EL (cell line): ENCODE measurements around the gene CENPP.

Source experiments
- DNase-seq: peaks from one replicate; pipeline ENCODE4 v3.0.0-alpha.2; 2016

Gene CENPP

DNA sequence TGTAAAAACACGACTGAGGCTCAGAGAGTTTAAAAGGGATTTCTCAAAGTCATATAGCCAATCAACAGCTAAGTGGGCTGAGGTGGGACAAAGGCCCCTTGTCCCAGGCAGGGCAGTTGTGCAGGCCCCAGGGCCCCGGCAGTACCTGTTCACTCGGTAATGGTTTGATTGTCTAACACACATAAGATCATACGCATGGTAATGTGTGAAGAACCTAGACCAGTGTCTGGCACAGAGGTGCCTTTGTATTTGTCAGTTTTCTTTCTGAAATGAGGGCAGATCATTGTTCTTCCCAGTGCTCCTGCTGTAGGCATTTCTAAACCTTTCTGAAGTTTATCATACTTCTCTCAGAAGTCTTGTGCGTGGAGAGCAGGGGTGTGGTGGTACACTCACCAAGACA is 277.3 kb downstream of the CENPP start:
- no peak for DNase-seq

DNA sequence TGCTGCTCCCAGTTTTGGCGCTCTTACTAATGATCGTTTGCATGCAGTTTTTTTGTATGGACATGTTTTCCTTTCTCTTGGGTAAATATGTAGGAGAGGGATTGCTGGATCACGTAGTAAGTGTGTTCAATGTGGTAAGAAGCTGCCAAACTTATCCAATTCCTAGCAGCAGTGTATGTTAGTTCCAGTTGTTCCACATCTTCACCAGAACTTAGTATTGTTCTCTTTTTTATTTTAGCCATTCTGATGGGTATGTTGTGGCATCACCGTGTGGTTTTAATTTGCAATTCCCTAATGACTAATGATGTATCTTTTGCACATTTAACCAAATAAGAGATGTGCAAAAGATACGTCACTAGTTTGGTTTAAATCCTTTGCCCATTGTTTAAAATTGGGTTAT is 278.2 kb downstream of the CENPP start:
- no peak for DNase-seq

DNA sequence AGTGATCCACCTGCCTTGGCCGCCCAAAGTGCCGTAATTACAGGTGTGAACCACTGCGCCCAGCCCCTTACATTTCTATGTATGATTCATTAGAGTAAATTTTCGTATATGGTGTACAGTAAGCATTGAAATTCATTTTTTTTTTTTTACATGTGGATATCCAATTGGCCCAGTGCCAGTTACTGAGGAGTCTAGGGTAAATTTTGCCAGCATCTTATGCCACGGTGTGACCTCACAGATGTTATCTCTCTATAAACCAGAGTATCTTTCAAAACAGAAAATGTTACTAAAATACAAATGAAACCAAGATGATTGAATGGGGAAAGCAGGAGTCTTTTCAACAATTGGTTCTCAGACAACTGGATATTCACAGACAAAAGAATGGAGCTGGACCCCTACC is 279.5 kb downstream of the CENPP start:
- DNase-seq: no peak

DNA sequence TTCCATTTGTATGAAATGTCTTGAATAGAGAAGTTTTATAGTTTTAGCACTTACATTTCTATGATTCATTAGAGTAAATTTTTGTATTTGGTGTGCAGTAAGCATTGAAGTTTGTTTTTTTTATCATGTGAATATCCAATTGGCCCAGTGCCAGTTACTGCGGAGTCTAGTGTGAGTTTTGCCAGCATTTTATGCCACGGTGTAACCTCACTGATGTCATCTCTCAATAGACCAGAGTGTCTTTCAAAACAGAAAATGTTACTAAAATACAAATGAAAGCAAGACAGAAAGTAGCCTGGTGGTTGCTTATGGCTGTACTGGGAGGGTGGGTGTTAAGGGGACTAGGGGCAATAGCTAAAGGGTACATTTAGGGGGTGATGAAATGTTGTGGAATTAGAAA is 281.3 kb downstream of the CENPP start:
- peak; percentile 77 for DNase-seq

DNA sequence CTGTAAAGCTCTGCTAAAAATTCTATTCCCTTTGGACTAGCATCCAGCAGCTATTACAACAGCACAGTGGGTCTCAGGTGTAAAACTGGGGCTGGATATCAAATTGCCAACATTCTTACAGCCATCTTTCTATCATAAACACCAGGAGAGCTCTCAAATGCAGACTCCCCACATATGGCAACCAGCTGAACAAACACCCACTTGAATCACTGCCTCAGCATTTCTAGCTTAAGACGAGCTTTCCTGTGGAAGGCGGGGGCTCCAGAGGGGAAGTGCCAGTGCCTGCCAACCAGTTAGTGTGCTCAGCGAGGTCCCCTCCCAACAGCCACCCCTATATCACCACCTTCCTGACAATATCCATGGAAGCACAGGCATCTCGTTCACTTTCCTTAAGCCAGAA is 282.0 kb downstream of the CENPP start:
- DNase-seq: peak; percentile 92

DNA sequence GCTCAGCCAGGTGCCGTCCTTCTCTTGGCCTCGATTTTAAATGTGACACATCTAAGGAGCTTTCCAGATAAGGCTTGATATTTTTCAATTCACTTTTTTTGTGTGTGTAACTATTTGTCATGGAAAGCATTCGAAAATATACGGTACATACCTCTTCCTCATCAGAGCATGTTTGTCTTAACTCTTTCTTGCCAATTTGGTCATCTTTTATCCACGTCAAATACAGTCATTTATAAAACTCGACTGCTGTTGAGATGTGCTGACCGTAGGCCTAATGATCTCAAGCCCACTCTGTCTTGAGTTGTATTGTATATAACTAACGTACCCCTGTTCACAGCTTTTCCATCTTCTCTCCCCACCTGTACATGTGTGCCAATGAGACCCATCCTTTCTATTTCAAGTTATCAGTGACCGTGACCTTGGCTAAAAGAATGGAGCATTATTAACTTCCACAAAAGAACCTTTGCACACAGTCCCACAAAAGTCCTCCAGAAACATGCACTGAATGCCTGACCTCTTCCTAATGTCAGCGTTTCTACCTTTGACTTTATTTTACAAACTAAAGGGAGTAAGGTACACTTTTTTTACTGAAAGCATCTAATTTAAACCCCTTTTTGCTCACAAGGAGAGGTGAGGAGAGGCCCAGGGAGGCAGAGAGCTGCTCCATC is 282.6 kb downstream of the CENPP start:
- no peak for DNase-seq

DNA sequence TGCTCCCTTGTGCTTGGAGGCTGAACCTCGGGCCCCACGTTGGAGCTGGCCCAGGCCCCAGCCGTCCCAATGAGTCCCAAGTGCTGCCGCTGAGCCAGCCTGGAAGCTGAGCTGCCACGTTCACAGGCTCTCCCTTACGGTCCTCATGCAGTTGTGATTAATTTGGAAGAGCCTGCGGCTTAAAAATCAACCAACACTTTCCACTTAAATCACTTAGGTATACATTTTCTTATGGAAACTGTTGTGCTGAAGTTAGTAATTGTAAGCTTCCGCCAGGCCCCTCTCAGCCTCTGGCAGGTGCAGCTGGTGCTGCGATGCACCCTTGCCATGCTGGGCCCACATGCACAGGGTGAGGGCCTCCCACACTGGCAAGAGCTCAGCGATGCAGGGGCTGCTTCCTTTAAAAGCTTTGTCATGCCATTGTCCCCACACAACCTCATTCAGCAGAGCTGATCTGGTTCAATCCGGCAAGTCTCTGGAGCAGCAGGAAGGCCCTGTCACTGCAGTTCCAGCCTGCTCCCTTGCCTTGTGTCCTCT is 283.2 kb downstream of the CENPP start:
- peak; percentile 13 for DNase-seq

DNA sequence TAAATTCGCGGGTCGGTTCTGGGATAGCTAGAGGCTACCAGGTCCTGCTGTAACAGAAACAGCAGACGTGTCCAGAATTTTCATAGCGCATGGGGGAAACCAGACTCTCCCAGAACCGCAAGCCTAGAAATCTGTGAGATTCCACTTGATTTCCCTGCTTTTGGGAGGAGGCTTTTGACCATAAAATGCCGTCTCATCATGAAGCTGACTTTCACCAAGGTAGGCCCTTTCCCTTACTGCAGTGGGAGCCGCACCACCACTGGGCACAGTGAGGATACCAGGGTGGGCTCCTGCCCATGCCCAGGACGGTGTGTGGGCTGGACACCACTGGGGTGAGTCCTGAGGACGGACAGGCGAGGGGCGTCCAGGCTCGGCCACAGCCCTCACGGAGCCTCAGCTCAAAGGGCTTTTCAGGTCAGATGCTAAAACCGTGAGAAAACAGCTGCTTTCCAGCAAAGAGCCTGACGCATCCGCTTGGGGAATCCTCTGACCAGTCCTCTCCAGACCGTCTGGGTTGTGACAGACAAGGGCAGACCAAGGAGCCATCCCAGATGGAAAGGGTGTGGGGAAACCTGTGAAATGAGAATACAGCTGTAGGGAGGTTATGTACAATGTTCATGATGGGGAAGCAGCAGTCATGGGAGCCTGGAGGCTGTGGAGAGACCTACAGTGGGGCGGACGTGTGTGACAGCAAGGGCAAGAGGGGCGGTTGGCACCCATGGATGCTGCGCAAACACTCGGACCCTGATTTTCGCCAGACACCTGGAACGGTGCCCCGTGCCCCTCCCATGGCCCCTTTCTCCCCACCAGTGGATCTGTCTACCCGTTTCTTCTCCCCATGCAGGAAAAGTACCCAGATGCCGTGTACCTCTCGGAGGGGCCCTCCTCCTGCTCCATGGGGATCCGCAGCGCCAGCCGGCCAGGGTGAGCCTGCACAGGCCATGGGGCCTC is 285.0 kb downstream of the CENPP start:
- no peak for DNase-seq

DNA sequence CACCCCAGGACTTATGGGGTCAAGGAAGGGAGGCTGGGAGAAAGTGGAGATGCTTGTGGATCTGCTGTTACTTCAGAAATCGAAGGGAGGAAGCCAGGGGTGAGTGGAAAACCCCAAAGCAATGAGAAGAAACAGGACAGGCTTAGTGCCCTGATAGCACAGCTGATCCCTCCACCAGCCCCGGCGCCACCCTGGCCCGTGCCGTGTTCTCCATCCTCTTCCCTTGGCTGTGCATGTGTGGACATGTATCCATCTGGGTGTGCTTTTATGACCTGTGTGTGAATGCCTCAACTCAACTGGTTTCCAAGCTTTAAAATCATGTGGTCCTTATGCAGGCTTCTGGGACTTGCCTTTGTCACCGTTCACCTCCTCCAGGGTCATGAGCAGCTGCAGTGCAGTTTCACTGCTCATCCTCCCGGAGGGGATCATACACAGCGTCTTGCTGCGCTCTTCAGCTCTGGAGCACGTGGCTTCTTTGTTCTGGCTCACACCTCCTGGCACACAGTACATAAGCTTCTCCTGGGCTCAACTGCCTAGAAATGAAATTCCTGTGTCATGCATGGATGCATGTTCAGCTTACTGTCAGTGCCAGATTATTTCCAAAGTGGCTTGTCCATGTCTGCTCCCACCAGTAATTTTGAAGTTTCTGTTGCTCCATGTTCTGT is 286.0 kb downstream of the CENPP start:
- no peak for DNase-seq

DNA sequence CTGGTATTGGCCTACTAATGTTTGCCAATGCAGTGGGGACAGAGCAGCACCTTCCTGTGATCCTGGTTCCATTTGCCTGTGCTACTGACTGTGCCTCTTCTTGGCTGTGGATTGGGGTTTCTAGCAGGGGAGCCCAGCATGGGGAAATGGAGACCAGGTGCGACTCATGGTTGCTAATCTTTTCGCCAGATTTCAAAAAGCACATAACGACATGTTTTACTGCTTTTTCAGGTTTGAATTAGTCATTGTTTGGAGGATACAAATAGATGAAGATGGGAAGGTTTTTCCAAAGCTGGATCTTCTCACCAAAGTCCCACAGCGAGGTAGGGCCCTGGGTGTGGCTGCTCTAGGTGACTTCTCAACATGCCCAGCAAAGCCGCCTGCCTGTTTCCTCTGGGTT is 286.5 kb downstream of the CENPP start:
- no peak for DNase-seq

DNA sequence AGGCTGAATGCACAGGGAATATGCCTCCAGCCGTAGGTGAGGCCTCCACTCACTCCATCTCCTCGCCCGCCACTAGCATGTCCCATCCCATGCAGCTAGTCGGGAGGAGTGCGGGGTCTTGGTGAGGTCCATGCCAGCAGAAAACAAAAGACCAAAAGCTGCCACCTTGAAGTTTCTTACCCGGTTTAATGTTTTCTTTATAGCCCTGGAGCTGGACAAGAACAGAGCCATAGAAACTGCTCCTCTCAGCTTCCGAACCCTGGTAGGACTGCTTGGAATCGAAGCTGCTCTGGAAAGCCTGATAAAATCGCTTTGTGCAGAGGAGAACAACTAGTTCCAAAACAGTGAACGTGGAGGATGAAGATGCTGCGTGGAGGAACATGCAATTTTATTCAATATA is 287.1 kb downstream of the CENPP start:
- DNase-seq: no peak

DNA sequence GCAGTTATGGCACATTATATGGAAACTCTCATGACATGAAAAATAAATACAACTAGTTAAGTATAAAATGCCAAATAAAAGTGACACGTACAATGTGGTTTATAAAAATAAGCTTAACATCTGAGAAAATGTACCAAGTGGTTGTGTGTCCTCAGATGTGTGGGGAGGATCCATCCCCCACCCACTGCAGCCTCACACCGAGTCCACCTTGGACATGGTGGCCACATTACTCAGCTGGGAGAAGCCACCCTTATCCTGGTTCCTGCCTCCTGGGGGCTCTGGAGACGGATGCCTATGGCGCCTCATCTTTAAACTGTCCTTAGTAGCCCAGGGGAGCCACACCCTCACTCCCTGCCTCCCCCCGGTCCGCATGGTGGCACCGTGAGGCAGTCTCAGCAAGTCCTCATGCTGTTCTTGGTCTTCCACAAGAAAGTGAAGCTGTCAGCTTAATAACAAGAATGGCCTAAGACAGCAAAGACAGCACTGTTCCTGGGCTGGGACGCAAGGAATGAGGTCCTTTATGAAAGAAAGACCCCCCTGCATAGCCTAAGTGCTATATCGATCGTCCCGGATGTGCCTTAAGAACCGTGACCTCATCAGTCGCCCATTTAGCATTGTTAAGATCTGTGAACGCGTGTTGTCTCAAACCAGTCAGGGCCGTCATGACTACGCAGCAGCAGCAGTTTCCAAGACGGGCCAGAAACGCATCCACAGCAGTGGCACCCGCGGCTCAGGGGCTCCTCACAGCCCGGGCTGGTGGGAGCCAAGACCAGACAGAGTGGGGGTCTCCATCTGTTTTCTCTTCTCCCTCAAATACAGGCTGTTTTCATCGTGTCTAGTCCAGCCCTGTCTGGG is 287.7 kb downstream of the CENPP start:
- DNase-seq: no peak

DNA sequence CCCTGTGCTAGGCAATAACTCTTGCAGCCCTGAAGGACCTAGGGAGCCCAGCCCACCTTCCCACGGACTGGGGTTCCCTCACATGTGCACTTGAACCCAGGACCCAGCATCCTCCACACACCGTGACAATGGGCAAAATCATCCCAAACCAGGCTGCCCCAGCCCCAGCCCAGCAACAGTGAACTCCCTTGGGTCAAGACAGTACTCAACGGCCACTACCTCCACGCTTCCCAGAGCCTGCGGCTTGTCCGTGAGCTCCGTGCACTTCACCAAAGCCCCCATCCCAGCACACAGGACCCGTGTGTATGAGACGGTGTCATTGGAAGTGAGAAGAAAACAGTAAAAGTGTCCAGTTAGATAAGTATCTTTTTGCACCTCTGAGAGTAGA is 288.4 kb downstream of the CENPP start:
- DNase-seq: no peak

DNA sequence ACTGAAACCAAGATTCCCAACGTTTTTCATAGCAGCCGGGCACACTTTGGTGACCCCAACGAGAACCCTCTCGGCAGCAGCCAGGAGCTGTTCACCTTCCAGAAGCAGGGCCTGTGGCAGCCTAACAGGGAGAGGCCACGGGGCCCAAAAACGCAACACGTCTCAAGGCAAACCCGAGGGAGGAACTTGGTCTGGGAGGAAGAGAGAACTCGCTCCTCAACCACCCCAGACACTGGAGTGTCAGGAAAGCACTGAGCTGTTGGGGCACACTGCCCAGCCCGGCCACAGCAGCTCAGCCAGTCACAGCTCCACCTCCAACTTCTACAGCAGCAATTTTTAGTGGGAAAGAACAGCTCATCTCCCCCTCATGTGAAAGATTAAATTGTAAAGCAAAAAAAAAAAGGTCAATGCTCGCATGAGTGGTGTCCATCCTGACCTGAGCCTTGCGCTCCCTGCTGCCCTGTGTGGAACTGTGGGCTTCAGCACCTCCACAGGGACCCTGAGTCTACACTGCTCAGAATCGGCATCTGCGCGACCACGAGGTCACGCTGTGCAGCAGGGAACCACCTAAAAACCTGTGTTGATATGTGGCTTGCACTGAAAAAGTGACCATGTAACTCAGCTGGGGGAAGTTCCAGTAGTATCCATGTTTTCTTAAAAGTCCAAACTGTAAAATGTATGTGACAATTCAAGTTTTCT is 289.2 kb downstream of the CENPP start:
- DNase-seq: no peak

DNA sequence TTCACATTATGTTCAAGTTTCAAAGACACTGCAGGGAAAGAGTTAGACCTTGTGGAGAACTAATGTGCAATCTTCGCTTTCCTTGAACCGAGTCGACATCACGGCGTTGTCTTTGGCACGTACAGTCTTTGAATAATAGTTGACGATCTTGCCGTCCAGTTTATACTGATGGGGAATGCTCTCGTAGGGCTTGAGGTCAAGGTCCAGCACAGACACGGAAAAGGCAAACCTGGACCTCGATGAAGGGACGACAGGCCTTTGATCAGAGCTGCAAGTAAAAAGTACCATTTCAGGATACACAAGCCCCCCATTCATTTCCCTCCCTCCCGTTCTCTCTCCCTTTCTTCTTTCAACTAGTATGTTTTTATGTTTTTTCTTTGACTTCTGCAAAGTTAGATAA is 290.0 kb downstream of the CENPP start:
- DNase-seq: no peak

DNA sequence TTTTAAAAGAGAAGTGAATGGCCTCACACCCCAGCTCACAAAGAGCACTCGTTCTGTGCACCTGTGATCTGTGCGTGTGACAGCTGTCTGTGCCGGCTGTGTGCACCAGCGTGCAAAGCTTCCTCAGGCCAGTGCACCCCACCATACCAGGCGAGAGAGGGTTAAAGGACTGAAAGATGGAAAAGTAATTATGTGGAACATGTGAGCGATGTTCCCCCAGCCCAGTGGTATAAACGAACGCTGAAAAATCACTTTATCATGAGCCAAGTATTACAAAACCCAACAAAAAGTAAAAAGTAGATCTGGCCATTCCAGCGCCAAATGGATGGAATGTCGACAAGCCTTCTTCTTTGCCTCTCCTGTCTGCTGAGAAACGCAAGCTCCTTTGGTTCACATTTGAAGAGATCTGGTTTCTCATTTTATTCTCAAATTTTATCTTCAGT is 290.5 kb downstream of the CENPP start:
- DNase-seq: no peak

DNA sequence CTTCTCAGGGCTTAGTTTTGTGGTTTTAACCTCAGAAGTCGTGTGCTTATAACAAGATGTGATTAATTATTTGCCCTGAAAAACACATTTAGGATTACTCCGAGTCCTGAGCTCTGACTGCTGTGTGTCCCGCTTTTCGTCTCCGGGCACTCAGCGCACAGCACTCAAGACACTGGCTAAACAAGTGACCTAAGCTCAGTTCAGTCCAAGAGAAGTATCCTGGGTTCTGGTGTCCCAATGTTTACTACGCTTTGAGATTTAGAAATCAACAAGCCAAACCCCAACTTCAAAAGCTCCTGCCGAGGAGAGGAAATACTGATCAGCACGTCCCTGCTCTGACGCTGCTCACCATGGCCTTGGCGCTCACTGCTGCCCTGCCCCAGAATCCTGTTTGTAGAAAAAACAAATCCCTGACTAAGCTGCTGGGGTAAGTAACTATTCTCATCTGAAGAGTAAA is 290.9 kb downstream of the CENPP start:
- no peak for DNase-seq

DNA sequence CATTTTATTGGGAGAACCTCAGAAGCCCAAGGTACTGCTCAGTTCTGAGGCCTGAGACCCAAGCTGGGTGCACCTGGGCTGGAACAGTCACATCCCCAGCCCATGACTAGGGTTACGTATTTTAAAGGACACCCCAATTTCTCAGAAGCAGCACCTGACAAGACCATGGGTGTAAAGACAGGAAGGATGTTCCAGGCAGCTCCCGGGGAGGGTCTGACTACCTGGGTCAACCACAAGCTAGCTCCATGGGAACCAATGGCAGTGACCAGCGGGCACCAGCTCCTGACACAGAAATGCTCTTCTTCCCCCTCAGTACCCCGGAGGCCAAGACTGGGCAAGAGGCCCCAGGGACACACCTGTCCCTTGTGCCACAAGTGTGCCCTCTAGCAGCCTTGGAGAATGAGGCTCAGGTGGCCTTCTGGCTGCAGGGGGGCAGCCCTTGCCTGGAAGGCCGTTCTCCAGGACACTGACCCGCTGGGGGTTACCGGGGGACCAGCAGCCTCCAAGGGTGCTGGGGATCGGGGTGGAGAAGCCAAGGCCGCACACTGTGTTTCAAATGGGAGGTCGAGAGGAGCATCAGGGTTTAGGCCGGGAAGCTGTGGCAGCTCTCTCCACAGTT is 291.6 kb downstream of the CENPP start:
- no peak for DNase-seq

DNA sequence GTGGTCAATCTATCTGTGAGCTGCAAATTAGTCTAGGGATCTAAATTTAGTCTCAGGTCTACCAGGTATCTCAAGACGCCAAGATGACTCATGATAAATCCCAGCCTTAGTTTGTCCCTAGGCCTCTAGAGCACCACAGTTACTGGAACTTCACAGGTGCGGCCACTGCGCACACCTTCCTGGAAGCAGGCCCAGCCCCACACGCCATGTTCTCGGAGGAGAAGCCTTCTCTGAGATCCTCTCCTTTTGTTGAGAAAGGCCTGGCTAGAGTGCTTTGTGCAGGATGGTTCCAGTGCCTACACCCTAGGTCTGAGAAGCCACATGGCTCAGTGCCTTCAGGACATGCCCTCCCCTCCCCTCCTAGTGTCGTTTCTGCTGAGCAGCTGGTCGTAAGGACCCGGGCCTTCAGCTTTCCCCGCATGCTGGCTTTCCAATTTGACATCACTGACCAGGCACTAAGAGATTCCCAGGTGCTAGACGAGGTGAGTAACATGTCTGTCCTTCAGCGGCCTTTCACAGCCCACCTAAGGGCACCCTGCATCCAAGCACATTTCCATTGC is 292.3 kb downstream of the CENPP start:
- DNase-seq: no peak

DNA sequence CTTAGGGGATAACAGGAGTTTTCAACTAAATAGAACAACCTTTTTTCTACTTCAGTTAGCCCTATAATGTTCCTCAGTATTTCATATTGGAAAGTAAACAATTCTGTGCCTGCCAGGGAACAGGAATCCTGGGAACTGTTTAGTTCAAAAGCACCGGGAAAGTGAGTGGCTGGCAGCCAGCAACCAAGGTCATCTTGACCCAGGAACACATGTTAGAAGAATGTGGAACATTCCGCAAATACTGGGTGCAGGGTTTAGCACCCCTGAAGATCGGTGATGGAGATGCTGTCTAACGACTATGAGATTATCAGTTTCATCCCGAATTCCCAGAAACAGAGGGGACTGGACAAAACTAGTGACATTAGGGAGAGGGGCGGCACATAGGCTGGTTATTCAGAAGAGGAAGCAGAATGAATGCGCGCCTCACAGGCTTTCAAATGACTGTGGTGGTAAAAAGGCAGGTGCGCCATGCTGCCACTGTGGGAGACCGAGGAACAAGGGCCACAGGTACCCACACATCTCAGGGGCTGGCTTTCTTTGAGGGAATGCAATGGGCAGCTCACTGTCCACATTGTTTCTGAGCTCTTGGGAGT is 293.0 kb downstream of the CENPP start:
- DNase-seq: no peak
